Suprapubic skin (tissue), 4 donors: ENCODE results near the gene SQSTM1.

ENCODE experiments used
- EP300 ChIP-seq: sonication (generic); formaldehyde crosslinking; IDR thresholded peaks from one replicate; pipeline ENCODE4 v1.6.1; 2017; ENCODE audit warnings: antibody characterized with exemption
- POLR2A ChIP-seq, 2 donors: fragments of 450-650 bp; IDR thresholded peaks; one replicate each; pipeline ENCODE4 v1.6.1; 2017; ENCODE audit warnings: antibody characterized with exemption in 2 of 2, mild to moderate bottlenecking in 2 of 2, moderate library complexity in 2 of 2
- POLR2AphosphoS5 ChIP-seq, 3 donors: sonication (generic); formaldehyde crosslinking; IDR thresholded peaks; one replicate each; pipeline ENCODE4 v1.6.1; 2017; ENCODE audit warnings: antibody characterized with exemption in 3 of 3
- TF ChIP-seq, protein P1 (sequence below), 2 donors: fragments of 200-600 bp in 1 of 2; fragments of 450-650 bp in 1 of 2; sonication (generic) in 1 of 2; IDR thresholded peaks; one replicate each; pipeline ENCODE4 v1.5.1; 2016 to 2019; ENCODE audit warnings: antibody characterized with exemption in 2 of 2, mild to moderate bottlenecking in 1 of 2, moderate library complexity in 1 of 2

DNA sequence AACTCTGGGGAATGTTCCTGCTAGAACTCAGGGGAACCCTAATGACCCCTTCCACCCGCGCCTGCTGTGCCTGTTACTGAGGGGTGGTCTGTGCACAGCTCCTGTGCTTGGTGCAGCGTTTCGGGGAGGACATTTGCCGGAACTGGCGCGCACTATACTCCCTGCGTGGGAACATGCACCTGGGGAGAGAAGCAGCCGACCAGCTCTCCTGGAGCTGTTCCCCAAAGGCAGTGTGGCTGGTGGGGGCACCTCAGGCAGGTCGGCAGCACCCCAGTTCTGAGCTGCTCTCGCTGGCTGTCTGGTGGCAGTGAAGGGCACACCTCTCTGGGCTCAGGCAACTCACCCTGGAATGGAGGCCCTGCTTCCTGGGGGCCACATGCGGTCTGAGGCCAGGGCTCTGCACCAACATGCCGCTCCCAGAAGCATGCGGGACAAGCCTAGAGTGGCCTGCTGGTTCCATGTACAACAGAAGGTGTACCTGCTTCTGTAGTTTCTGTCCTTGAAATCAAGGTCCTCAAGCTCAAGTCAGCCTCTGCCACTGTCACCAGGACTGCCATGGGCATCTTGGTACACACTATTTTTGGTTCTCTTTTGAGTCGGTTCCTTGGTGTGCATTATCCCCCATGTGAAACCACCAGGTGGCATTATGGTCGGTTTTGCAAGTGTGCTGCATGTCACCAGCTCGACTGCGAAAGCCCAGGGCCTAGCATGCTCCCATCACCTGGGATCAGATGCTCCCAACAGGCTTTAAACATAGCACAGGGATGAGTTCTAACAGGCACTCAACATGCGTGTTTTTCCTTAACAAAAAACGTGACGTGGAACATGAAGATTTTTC lies 45.8 kb downstream of the SQSTM1 start:
- TF ChIP-seq, protein P1, sequence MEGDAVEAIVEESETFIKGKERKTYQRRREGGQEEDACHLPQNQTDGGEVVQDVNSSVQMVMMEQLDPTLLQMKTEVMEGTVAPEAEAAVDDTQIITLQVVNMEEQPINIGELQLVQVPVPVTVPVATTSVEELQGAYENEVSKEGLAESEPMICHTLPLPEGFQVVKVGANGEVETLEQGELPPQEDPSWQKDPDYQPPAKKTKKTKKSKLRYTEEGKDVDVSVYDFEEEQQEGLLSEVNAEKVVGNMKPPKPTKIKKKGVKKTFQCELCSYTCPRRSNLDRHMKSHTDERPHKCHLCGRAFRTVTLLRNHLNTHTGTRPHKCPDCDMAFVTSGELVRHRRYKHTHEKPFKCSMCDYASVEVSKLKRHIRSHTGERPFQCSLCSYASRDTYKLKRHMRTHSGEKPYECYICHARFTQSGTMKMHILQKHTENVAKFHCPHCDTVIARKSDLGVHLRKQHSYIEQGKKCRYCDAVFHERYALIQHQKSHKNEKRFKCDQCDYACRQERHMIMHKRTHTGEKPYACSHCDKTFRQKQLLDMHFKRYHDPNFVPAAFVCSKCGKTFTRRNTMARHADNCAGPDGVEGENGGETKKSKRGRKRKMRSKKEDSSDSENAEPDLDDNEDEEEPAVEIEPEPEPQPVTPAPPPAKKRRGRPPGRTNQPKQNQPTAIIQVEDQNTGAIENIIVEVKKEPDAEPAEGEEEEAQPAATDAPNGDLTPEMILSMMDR (IDR thresholded peaks at IDR 0.05): no peak
- TF ChIP-seq POLR2A (IDR thresholded peaks at IDR 0.05) (no peak), POLR2AphosphoS5 (IDR thresholded peaks at IDR 0.05) (no peak), EP300 (no peak)
